Cardiac fibroblast (primary cell): ENCODE measurements around the gene VSTM2B.
A peak's percentile ranks its signal among the peaks of the same experiment; 100 is the strongest.

Experiments used
- DNase-seq, 2 donors: peaks; one replicate each; pipeline versions ENCODE4 v3.0.0 to v3.0.0-alpha.2; 2010; ENCODE audit warnings: low read depth in 2 of 2
- H3K4me3 ChIP-seq, 2 donors: replicated peaks in 1 of 2; 1 replicate in 1 of 2; 2 replicates in 1 of 2; pipeline ENCODE4 v1.5.1; 2011; ENCODE audit warnings: low read depth in 2 of 2, low read length in 2 of 2, mild to moderate bottlenecking in 2 of 2, moderate library complexity in 1 of 2
- CTCF ChIP-seq: IDR thresholded peaks from one replicate; pipeline ENCODE4 v1.5.1; 2011; ENCODE audit warnings: low read depth, mild to moderate bottlenecking, low read length, inconsistent platforms

Gene VSTM2B

GRCh38 chr19:29598496-29598895, 72.7 kb downstream of the VSTM2B start:
- no peak for DNase-seq

GRCh38 chr19:29603308-29603707, 77.5 kb downstream of the VSTM2B start:
- no peak for TF ChIP-seq CTCF
- no peak for DNase-seq
- no peak overlapping the region for H3K4me3 ChIP-seq

More at GRCh38 chr19:29598496-29598895, 72.7 kb downstream of the VSTM2B start:
- TF ChIP-seq CTCF, result no peak
- H3K4me3 ChIP-seq, result no peak overlapping the region

GRCh38 chr19:29605653-29606419, 80.0 kb downstream of the VSTM2B start, which contains the start of gene POP4:
TSS of gene POP4 (plus strand) at chr19:29606283. CDS start at chr19:29606319, 36 bp downstream.
- peak; percentile 96 for DNase-seq
- H3K4me3 ChIP-seq, result peak within 1 kb of the TSS; percentile 76 to 98
- TF ChIP-seq CTCF, result no peak

GRCh38 chr19:29606420-29606747, 80.6 kb downstream of the VSTM2B start:
- peak overlapping the region; percentile 76 to 98 for H3K4me3 ChIP-seq
- TF ChIP-seq CTCF, result no peak
- no peak for DNase-seq

- TF ChIP-seq CTCF, result no peak
- DNase-seq, result no peak
- no peak overlapping the region for H3K4me3 ChIP-seq
These were observed 83.8 kb downstream of the VSTM2B start for GRCh38 chr19:29609636-29610035.

GRCh38 chr19:29610213-29610573, 84.4 kb downstream of the VSTM2B start:
- DNase-seq, result no peak
- TF ChIP-seq CTCF, result no peak
- H3K4me3 ChIP-seq, result no peak overlapping the region
